Measurements from ENCODE around the gene TBK1.

The TBK1 gene

DNA sequence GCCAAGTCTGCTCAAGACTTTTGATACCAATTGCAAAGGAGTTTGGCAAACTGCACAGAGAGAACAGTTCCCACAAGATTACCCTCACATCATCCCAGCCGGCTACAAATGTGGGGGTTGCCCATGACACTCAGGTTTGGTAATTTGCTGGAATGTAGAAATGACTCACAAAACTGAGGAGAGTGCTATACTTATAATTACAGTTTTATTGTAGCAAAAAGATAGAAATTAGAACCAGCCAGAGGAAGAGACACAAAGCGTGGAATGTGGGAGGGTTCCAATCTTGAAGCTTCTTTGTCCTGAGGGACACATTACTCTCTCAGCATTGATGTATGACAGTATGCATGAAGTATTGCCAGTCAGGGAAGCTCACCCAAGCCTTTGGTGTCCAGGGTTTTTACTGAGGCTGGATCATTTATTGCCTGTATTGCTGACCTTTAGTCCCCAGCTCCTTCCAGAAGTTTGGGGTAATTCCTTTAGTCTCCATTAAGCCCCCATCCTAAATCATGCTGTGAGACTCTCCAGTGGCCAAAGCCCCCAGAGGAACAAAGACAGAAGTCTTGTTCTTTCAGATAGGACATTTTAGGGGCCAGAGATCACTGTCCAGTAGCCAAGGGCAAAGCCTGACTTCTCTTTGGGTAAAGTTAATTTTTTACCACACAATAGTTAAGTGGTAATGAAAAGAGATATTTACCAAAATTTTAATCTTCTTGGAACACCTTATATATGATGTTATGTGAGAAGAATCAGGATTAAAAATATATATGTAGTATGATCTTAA, 9.9 kb downstream of the TBK1 start:
- Histone ChIP-seq H3K27me3 (ENCODE audit: insufficient read depth, low read length, poor library complexity, severe bottlenecking) (no peaks in the 10 kb centered on the region), H3K36me3 (ENCODE audit: insufficient read depth, low read length) (peaks cover 53% of the 10 kb centered on the region), H3K79me2 (ENCODE audit: insufficient read depth, low read length) (peaks cover 42% of the 10 kb centered on the region; the same call in 1 of the 2 replicates), H4K20me1 (ENCODE audit: insufficient read depth, low read length, poor library complexity, severe bottlenecking) (peaks cover 6% of the 10 kb centered on the region), H2AFZ (ENCODE audit: low read length) (no peak overlapping the region), H3K9me2 (replicated peaks; ENCODE audit: low read depth, low read length) (no peaks in the 10 kb centered on the region), H3K4me2 (ENCODE audit: low read depth, low read length, poor library complexity, severe bottlenecking) (no peak overlapping the region), H3K9ac (ENCODE audit: low read depth, low read length, poor library complexity, severe bottlenecking) (no peak overlapping the region), H3K4me1 (ENCODE audit: insufficient read depth, low read length, poor library complexity, severe bottlenecking) (peaks cover 30% of the 10 kb centered on the region), H3K4me3 (ENCODE audit: low read length, poor library complexity, severe bottlenecking) (no peak overlapping the region), H3K9me3 (ENCODE audit: insufficient read depth, low read depth, low read length) (no peaks in the 10 kb centered on the region), H3F3A (ENCODE audit: low read depth) (no peaks in the 10 kb centered on the region)
- TF ChIP-seq, protein P1, sequence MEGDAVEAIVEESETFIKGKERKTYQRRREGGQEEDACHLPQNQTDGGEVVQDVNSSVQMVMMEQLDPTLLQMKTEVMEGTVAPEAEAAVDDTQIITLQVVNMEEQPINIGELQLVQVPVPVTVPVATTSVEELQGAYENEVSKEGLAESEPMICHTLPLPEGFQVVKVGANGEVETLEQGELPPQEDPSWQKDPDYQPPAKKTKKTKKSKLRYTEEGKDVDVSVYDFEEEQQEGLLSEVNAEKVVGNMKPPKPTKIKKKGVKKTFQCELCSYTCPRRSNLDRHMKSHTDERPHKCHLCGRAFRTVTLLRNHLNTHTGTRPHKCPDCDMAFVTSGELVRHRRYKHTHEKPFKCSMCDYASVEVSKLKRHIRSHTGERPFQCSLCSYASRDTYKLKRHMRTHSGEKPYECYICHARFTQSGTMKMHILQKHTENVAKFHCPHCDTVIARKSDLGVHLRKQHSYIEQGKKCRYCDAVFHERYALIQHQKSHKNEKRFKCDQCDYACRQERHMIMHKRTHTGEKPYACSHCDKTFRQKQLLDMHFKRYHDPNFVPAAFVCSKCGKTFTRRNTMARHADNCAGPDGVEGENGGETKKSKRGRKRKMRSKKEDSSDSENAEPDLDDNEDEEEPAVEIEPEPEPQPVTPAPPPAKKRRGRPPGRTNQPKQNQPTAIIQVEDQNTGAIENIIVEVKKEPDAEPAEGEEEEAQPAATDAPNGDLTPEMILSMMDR (conservative IDR thresholded peaks at IDR 0.05; ENCODE audit: low read length) = no peak
- no peak for TF ChIP-seq EZH2phosphoT487 (IDR thresholded peaks at IDR 0.05; ENCODE audit: borderline replicate concordance)

DNA sequence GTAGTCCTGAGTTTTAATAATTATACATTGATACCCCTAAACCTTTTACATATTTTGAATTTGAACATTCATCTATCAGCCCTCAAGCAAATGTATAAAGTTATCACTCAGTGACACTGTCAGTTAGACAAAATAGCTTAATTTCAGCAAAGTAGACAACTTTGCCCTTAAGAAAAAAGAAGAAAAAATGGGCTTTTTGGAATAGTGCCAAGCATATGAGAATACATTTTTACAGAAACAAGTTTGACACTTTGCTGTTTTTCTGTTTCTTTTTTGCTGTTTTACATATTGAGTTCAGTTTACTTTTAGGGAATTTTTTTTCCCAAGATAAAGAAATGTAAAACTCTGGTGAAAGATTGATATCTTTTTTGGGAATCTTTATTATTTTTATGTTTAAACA, 14.3 kb downstream of the TBK1 start:
- Histone ChIP-seq H3K4me1 (ENCODE audit: insufficient read depth, low read length, poor library complexity, severe bottlenecking) (no peaks in the 10 kb centered on the region), H3K36me3 (ENCODE audit: insufficient read depth, low read length) (peaks cover 77% of the 10 kb centered on the region), H3K4me3 (ENCODE audit: low read length, poor library complexity, severe bottlenecking) (no peak overlapping the region), H3K4me2 (ENCODE audit: low read depth, low read length, poor library complexity, severe bottlenecking) (no peak overlapping the region), H3F3A (ENCODE audit: low read depth) (no peaks in the 10 kb centered on the region), H4K20me1 (ENCODE audit: insufficient read depth, low read length, poor library complexity, severe bottlenecking) (no peaks in the 10 kb centered on the region), H3K9me3 (ENCODE audit: insufficient read depth, low read depth, low read length) (no peaks in the 10 kb centered on the region), H2AFZ (ENCODE audit: low read length) (no peak overlapping the region), H3K9me2 (replicated peaks; ENCODE audit: low read depth, low read length) (no peaks in the 10 kb centered on the region), H3K79me2 (ENCODE audit: insufficient read depth, low read length) (peaks cover 6% of the 10 kb centered on the region; the same call in 1 of the 2 replicates), H3K27me3 (ENCODE audit: insufficient read depth, low read length, poor library complexity, severe bottlenecking) (no peaks in the 10 kb centered on the region), H3K9ac (ENCODE audit: low read depth, low read length, poor library complexity, severe bottlenecking) (no peak overlapping the region)
- TF ChIP-seq, protein P1 (conservative IDR thresholded peaks at IDR 0.05; ENCODE audit: low read length) = no peak
- no peak for TF ChIP-seq EZH2phosphoT487 (IDR thresholded peaks at IDR 0.05; ENCODE audit: borderline replicate concordance)

DNA sequence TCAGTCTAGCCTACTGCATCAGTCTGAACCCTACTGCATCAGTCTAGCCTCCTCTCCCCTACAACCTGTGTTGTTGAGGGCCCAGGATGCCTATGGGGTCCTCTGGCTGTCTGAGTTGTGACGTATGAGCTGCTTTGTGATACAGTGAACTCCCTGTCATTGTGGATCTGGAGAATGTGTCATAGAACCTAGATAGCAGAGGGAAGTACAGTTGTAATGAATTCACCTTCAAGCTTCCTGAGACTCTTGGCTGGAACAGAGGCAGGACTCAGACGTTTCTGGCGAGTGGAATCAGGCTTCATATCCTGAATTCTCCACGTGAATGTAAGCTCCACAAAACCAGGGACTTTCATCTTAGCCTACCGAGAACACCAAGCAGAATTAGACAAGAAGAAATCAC, 17.0 kb downstream of the TBK1 start:
- Histone ChIP-seq H3K9me3 (ENCODE audit: insufficient read depth, low read depth, low read length) (no peaks in the 10 kb centered on the region), H3K4me2 (ENCODE audit: low read depth, low read length, poor library complexity, severe bottlenecking) (no peak overlapping the region), H2AFZ (ENCODE audit: low read length) (no peak overlapping the region), H3K36me3 (ENCODE audit: insufficient read depth, low read length) (peaks cover 70% of the 10 kb centered on the region), H3K79me2 (ENCODE audit: insufficient read depth, low read length) (no peaks in the 10 kb centered on the region), H3K9me2 (replicated peaks; ENCODE audit: low read depth, low read length) (no peaks in the 10 kb centered on the region), H3K4me1 (ENCODE audit: insufficient read depth, low read length, poor library complexity, severe bottlenecking) (no peaks in the 10 kb centered on the region), H3K4me3 (ENCODE audit: low read length, poor library complexity, severe bottlenecking) (no peak overlapping the region), H4K20me1 (ENCODE audit: insufficient read depth, low read length, poor library complexity, severe bottlenecking) (no peaks in the 10 kb centered on the region), H3F3A (ENCODE audit: low read depth) (no peaks in the 10 kb centered on the region), H3K27me3 (ENCODE audit: insufficient read depth, low read length, poor library complexity, severe bottlenecking) (no peaks in the 10 kb centered on the region), H3K9ac (ENCODE audit: low read depth, low read length, poor library complexity, severe bottlenecking) (no peak overlapping the region)
- TF ChIP-seq, protein P1 (conservative IDR thresholded peaks at IDR 0.05; ENCODE audit: low read length) = no peak
- TF ChIP-seq EZH2phosphoT487 (IDR thresholded peaks at IDR 0.05; ENCODE audit: borderline replicate concordance) = no peak
